HCT116 (cell line): ENCODE measurements around the gene GPR176. TPM values are rescaled to one million over a fixed set of nuclear protein-coding genes. Genes with fewer than 3 reads are reported as not detected.

Experiments
- ATAC-seq: fragments of 200-7000 bp; cut with Tn5 transposase; 2 replicates; pipeline ENCODE4 v1.9.1; 2020; ENCODE audit warnings: mild to moderate bottlenecking, moderate library complexity
- BruUV-seq: library from RNA; stranded (reverse); fragments of 400-500 nt; replicated peaks from 2 replicates; lab custom pipeline; 2021; lab: Mats Ljungman, UMichigan
- CTCF ChIA-PET: fragments of 300-600 bp; sonication (Branson Sonifier 250); formaldehyde crosslinking; loops from one replicate; lab custom pipeline; 2021; ENCODE audit warnings: antibody characterized with exemption; lab: Charles Lee
- POLR2A ChIA-PET: fragments of 300-600, 350-600 bp; sonication (Branson Sonifier 250); formaldehyde crosslinking; loops from one replicate; lab custom pipeline; 2021; ENCODE audit warnings: antibody characterized with exemption; lab: Charles Lee
- RAD21 ChIA-PET, 2 experiments: fragments of 300-600 bp; sonication (Branson Sonifier 250); formaldehyde crosslinking; loops; one replicate each; lab custom pipeline; 2023; ENCODE audit warnings: low total read pairs in 2 of 2; ENCODE audit not compliant: uncharacterized antibody in 2 of 2, unreplicated experiment in 2 of 2, low non-redundant PET in 1 of 2; lab: Charles Lee
- DNase-seq: peaks from one replicate; pipeline ENCODE4 v3.0.0-alpha.2; 2010; ENCODE audit warnings: low read depth, low spot score
- H2AFZ ChIP-seq: fragments of 200-600 bp; shearing (Covaris generic), sonication (generic); 2 replicates; pipeline ENCODE4 v1.6.1; 2017; ENCODE audit warnings: low read depth, mixed run types, mixed read lengths, antibody characterized with exemption, low read length; ENCODE audit not compliant: poor library complexity, severe bottlenecking
- H3K27ac ChIP-seq: 2 replicates; pipeline ENCODE4 v1.5.1; 2012; ENCODE audit warnings: low read depth, low read length
- H3K27me3 ChIP-seq: fragments of 200-600 bp; sonication (generic); 2 replicates; pipeline ENCODE4 v1.6.1; 2016; ENCODE audit warnings: mixed run types, low read length, mixed read lengths; ENCODE audit not compliant: insufficient read depth
- H3K36me3 ChIP-seq, 2 experiments: fragments of 200-500 bp in 1 of 2; fragments of 200-600 bp in 1 of 2; sonication (Bioruptor generic) in 1 of 2; sonication (generic) in 1 of 2; 2 replicates each; pipeline versions ENCODE4 v1.5.1 to v1.6.1; 2014 to 2016; ENCODE audit warnings: low read length in 2 of 2, inconsistent platforms in 1 of 2, mixed read lengths in 1 of 2, mixed run types in 1 of 2; ENCODE audit not compliant: insufficient read depth in 2 of 2, control insufficient read depth in 1 of 2
- H3K4me1 ChIP-seq, 2 experiments: fragments of 200-600 bp in 1 of 2; sonication (generic) in 1 of 2; 2 replicates each; pipeline versions ENCODE4 v1.5.1 to v1.6.1; 2012 to 2017; ENCODE audit warnings: low read length in 2 of 2, inconsistent platforms in 1 of 2, mild to moderate bottlenecking in 1 of 2, mixed read lengths in 1 of 2, mixed run types in 1 of 2, moderate library complexity in 1 of 2; ENCODE audit not compliant: insufficient read depth in 2 of 2, control insufficient read depth in 1 of 2
- H3K4me2 ChIP-seq: fragments of 200-600 bp; sonication (generic); 2 replicates; pipeline ENCODE4 v1.6.1; 2017; ENCODE audit warnings: mixed run types, low read length, mixed read lengths
- H3K4me3 ChIP-seq, 2 experiments: fragments of 200-600 bp in 1 of 2; sonication (generic) in 1 of 2; replicated peaks in 1 of 2; 2 replicates each; pipeline ENCODE4 v1.5.1; 2011 to 2016; ENCODE audit warnings: low read length in 2 of 2, control low read depth in 1 of 2, low read depth in 1 of 2, mild to moderate bottlenecking in 1 of 2, mixed read lengths in 1 of 2, mixed run types in 1 of 2
- H3K79me2 ChIP-seq: fragments of 200-600 bp; sonication (generic); 2 replicates; pipeline ENCODE4 v1.6.1; 2017; ENCODE audit warnings: mild to moderate bottlenecking, mixed run types, low read length, moderate library complexity, mixed read lengths; ENCODE audit not compliant: insufficient read depth
- H3K9ac ChIP-seq: fragments of 200-600 bp; sonication (generic); 2 replicates; pipeline ENCODE4 v1.6.1; 2016; ENCODE audit warnings: low read length, mixed read lengths
- H3K9me2 ChIP-seq: fragments of 200-600 bp; sonication (generic), shearing (Covaris generic); 2 replicates; pipeline ENCODE4 v1.6.1; 2017; ENCODE audit warnings: mixed run types, mild to moderate bottlenecking, moderate library complexity; ENCODE audit not compliant: insufficient read depth
- H3K9me3 ChIP-seq, 2 experiments: fragments of 200-500 bp in 1 of 2; fragments of 200-600 bp in 1 of 2; sonication (Bioruptor generic) in 1 of 2; sonication (generic) in 1 of 2; 2 replicates each; pipeline ENCODE4 v1.6.1; 2014 to 2017; ENCODE audit warnings: low read length in 2 of 2, mixed read lengths in 2 of 2, inconsistent platforms in 1 of 2, low read depth in 1 of 2, mild to moderate bottlenecking in 1 of 2, mixed run types in 1 of 2, moderate library complexity in 1 of 2; ENCODE audit not compliant: control insufficient read depth in 1 of 2, insufficient read depth in 1 of 2
- H4K20me1 ChIP-seq: fragments of 200-600 bp; sonication (generic), shearing (Covaris generic); 2 replicates; pipeline ENCODE4 v1.6.1; 2017; ENCODE audit warnings: mixed run types, mild to moderate bottlenecking, moderate library complexity; ENCODE audit not compliant: insufficient read depth
- EGR1 ChIP-seq: IDR thresholded peaks from 2 replicates; pipeline ENCODE4 v1.6.1; 2012; ENCODE audit warnings: low read depth
- ELF1 ChIP-seq: IDR thresholded peaks from 2 replicates; pipeline ENCODE4 v1.6.1; 2012; ENCODE audit warnings: low read depth, borderline replicate concordance
- EZH2 ChIP-seq: fragments of 200-600 bp; sonication (generic); IDR thresholded peaks from 2 replicates; pipeline ENCODE4 v1.6.1; 2017; ENCODE audit warnings: antibody characterized with exemption, mixed run types
- EZH2phosphoT487 ChIP-seq: fragments of 200-600 bp; IDR thresholded peaks from 2 replicates; pipeline ENCODE4 v1.6.1; 2018; ENCODE audit warnings: antibody characterized with exemption, borderline replicate concordance
- JUND ChIP-seq: IDR thresholded peaks from 2 replicates; pipeline ENCODE4 v1.6.1; 2012
- POLR2A ChIP-seq: IDR thresholded peaks from 2 replicates; pipeline ENCODE4 v1.7.0; 2011; ENCODE audit warnings: borderline replicate concordance; ENCODE audit not compliant: insufficient read depth, insufficient read length; ENCODE audit errors: extremely low read depth
- POLR2AphosphoS5 ChIP-seq: IDR thresholded peaks from 2 replicates; pipeline ENCODE4 v1.6.1; 2011; ENCODE audit warnings: mild to moderate bottlenecking, low read depth, low read length, moderate library complexity
- RAD21 ChIP-seq: IDR thresholded peaks from 2 replicates; pipeline ENCODE4 v1.6.1; 2012; ENCODE audit warnings: low read depth, mild to moderate bottlenecking
- SP1 ChIP-seq: IDR thresholded peaks from 2 replicates; pipeline ENCODE4 v1.6.1; 2012; ENCODE audit warnings: low read depth
- SRF ChIP-seq: IDR thresholded peaks from 2 replicates; pipeline ENCODE4 v1.6.1; 2012; ENCODE audit warnings: low read depth
- intact Hi-C: fragments of 100-400 bp; cut with micrococcal nuclease; formaldehyde crosslinking; loops from 2 replicates; pipeline ENCODE4 v1.10.0; 2022
- total RNA-seq: library from RNA; stranded (reverse); gene quantifications from one replicate; pipeline ENCODE4 v1.2.1, GENCODE V29; 2021; ENCODE audit not compliant: unreplicated experiment
- TF ChIP-seq, protein P1 (sequence below): IDR thresholded peaks from 2 replicates; pipeline ENCODE4 v1.6.1; 2011; ENCODE audit warnings: mild to moderate bottlenecking, low read length, moderate library complexity; ENCODE audit not compliant: insufficient replicate concordance; ENCODE audit errors: extremely low read depth
- TF ChIP-seq, protein P2 (sequence below): IDR thresholded peaks from 2 replicates; pipeline ENCODE4 v1.6.1; 2012; ENCODE audit warnings: low read depth

GPR176 gene
- total RNA-seq, 1 experiment from 2014 or later = 1.7 TPM

DNA sequence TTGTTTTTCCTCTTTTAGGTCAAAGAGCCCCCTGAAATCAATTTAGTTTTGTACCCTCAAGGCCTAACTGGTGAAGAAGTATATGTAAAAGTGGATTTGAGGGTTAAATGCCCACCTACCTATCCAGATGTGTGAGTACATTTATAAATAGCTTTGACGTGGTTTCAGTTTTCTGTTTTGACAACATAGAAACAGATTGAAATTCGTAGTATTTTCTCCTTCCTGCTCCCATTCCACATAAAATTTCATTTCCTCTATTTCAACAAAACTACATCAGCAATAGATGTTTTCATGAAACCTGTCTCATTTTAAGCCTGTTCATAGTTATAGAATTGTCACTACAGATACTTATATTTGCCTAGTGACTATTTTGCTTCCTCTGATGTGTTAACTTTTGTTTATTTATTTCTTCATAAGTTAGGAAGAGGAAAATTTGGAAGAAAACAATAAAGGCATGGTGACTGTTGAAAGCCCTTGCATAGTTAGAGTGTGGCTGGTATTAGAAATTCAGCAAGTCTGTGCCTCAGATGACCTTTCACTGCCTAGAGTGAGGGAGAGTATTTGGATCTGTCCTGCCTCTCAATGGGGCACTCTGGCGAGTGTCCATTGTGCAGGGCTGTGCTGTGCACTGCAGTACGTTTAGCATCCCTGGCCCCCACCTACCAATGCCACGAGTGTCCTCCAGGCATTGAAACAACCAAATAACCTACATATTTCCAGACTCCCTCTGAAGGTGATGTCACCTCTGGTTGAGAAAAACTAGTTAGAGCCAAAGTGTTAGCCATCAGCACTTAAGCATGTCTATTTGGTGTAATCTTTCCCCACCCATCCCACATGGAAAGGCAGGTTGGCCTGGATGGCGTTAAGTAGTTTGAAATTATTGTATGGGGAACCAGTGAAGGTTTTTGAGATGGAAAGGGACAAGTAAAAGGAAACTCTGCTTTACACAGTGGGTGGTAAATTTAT lies 19.7 kb upstream of the GPR176 start:
- ChIA-PET POLR2A (no interaction called here), CTCF (no interaction called here)

More for the DNA sequence above, 19.7 kb upstream of the GPR176 start:
- peaks cover 44% of the 10 kb centered on the region for H3K79me2 ChIP-seq
- H3K4me3 ChIP-seq = no peak overlapping the region
- H3K36me3 ChIP-seq = peaks cover 12 to 34% of the 10 kb centered on the region in 2 experiments
- H3K9ac ChIP-seq = no peak overlapping the region
- intact Hi-C loops = no loop called here
- H2AFZ ChIP-seq = no peak overlapping the region
- H4K20me1 ChIP-seq = no peaks in the 10 kb centered on the region
- H3K9me2 ChIP-seq = no peaks in the 10 kb centered on the region
- ATAC-seq = no peak
- H3K9me3 ChIP-seq = no peaks in the 10 kb centered on the region
- no peak overlapping the region for H3K27ac ChIP-seq
- no TSS peak for BruUV-seq
- no peak overlapping the region for H3K4me2 ChIP-seq
- H3K27me3 ChIP-seq = no peaks in the 10 kb centered on the region
- RAD21 ChIA-PET = no interaction called here
- no peak for DNase-seq
- peaks cover 8 to 19% of the 10 kb centered on the region in 2 experiments for H3K4me1 ChIP-seq
- TF ChIP-seq RAD21 = no peak
- TF ChIP-seq JUND = no peak
- no peak for TF ChIP-seq SP1
- no peak for TF ChIP-seq POLR2AphosphoS5
- no peak for TF ChIP-seq EZH2
- TF ChIP-seq EGR1 = no peak
- TF ChIP-seq, protein P1, sequence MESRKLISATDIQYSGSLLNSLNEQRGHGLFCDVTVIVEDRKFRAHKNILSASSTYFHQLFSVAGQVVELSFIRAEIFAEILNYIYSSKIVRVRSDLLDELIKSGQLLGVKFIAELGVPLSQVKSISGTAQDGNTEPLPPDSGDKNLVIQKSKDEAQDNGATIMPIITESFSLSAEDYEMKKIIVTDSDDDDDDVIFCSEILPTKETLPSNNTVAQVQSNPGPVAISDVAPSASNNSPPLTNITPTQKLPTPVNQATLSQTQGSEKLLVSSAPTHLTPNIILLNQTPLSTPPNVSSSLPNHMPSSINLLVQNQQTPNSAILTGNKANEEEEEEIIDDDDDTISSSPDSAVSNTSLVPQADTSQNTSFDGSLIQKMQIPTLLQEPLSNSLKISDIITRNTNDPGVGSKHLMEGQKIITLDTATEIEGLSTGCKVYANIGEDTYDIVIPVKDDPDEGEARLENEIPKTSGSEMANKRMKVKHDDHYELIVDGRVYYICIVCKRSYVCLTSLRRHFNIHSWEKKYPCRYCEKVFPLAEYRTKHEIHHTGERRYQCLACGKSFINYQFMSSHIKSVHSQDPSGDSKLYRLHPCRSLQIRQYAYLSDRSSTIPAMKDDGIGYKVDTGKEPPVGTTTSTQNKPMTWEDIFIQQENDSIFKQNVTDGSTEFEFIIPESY = no peak
- TF ChIP-seq SRF = no peak
- TF ChIP-seq, protein P2, sequence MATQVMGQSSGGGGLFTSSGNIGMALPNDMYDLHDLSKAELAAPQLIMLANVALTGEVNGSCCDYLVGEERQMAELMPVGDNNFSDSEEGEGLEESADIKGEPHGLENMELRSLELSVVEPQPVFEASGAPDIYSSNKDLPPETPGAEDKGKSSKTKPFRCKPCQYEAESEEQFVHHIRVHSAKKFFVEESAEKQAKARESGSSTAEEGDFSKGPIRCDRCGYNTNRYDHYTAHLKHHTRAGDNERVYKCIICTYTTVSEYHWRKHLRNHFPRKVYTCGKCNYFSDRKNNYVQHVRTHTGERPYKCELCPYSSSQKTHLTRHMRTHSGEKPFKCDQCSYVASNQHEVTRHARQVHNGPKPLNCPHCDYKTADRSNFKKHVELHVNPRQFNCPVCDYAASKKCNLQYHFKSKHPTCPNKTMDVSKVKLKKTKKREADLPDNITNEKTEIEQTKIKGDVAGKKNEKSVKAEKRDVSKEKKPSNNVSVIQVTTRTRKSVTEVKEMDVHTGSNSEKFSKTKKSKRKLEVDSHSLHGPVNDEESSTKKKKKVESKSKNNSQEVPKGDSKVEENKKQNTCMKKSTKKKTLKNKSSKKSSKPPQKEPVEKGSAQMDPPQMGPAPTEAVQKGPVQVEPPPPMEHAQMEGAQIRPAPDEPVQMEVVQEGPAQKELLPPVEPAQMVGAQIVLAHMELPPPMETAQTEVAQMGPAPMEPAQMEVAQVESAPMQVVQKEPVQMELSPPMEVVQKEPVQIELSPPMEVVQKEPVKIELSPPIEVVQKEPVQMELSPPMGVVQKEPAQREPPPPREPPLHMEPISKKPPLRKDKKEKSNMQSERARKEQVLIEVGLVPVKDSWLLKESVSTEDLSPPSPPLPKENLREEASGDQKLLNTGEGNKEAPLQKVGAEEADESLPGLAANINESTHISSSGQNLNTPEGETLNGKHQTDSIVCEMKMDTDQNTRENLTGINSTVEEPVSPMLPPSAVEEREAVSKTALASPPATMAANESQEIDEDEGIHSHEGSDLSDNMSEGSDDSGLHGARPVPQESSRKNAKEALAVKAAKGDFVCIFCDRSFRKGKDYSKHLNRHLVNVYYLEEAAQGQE = no peak
- no peak for TF ChIP-seq POLR2A
- no peak for TF ChIP-seq ELF1
- TF ChIP-seq EZH2phosphoT487 = no peak
